PC-9 (cell line): ENCODE results near the gene PALD1.

ENCODE experiments used
- CTCF ChIP-seq: fragments of 200-600 bp; sonication (generic); conservative IDR thresholded peaks from 2 replicates; pipeline ENCODE4 v1.6.1; 2017; ENCODE audit warnings: mixed run types, antibody characterized with exemption, mild to moderate bottlenecking, moderate library complexity
- EZH2 ChIP-seq: fragments of 200-600 bp; sonication (generic); IDR thresholded peaks from 2 replicates; pipeline ENCODE4 v1.8.0; 2017; ENCODE audit warnings: antibody characterized with exemption, low read depth

GRCh38 chr10:70544431-70545340 lies 66.1 kb downstream of the PALD1 start:
- no peak for TF ChIP-seq CTCF
- no peak for TF ChIP-seq EZH2
